Measurements from ENCODE around the gene CORO2B. TPM values are rescaled to one million over a fixed set of nuclear protein-coding genes. Genes with fewer than 3 reads are reported as not detected.

Gene CORO2B, protein sequence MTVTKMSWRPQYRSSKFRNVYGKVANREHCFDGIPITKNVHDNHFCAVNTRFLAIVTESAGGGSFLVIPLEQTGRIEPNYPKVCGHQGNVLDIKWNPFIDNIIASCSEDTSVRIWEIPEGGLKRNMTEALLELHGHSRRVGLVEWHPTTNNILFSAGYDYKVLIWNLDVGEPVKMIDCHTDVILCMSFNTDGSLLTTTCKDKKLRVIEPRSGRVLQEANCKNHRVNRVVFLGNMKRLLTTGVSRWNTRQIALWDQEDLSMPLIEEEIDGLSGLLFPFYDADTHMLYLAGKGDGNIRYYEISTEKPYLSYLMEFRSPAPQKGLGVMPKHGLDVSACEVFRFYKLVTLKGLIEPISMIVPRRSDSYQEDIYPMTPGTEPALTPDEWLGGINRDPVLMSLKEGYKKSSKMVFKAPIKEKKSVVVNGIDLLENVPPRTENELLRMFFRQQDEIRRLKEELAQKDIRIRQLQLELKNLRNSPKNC
- 1.0 TPM in 1 of 2 replicates, not detected in the other for total RNA-seq (2014; rRNA removed; shearing (Covaris generic))

DNA sequence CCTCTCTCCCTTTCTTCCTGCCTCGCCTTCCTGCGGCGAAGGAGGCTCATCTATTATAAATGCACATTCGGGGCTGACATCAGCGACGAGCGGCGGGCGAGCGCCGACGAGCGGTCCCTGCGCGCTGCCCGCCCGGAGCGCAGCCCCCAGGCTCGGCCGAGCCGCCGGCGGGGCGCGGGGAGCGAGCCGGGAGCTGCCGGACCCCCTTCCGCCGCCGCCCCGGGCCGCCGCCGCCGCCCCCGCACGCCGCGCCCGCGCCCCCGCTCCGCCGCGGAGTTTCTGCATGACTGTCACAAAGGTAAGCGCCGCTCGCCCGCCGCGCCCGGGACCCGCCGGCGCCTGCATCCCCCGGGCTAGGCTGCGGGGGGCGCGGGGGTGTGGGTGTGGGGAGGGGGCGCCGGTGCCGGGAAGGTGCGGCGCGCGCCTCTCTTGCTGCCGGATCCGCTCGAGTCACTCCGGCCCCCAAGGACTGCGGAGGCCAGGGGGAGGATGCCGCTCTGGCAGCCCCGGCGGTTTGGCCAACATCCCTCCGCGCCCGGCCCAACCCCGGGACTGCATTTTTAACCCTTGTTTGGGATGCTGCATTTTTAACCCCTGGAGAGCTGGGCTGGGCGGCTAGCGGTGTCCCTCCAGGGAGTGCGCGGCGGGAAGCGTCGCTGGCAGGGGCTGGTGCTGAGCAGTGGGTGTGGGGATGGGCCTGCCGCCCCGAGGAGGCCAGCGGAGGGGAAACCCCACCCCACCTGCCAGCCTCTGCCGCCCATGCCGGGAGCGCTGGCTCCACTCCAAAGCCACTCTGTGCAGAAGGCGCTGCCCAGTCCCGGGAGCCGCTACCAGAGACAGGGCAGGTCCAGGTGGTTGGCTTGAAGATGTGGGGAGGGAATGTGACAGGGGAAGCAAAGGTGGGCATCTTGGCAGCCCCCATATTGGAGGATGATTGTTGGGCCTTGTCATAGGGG is at the start of gene CORO2B:
CORO2B (plus strand) TSS at position 14 of the 956 bp plus-strand sequence; CDS start at position 284, 270 bp downstream.
- peak; percentile 78 for DNase-seq (ENCODE audit: low spot score)
- in situ Hi-C loops (cut with HindIII; ENCODE audit: low sequenced_read_pairs), result no loop called here

DNA sequence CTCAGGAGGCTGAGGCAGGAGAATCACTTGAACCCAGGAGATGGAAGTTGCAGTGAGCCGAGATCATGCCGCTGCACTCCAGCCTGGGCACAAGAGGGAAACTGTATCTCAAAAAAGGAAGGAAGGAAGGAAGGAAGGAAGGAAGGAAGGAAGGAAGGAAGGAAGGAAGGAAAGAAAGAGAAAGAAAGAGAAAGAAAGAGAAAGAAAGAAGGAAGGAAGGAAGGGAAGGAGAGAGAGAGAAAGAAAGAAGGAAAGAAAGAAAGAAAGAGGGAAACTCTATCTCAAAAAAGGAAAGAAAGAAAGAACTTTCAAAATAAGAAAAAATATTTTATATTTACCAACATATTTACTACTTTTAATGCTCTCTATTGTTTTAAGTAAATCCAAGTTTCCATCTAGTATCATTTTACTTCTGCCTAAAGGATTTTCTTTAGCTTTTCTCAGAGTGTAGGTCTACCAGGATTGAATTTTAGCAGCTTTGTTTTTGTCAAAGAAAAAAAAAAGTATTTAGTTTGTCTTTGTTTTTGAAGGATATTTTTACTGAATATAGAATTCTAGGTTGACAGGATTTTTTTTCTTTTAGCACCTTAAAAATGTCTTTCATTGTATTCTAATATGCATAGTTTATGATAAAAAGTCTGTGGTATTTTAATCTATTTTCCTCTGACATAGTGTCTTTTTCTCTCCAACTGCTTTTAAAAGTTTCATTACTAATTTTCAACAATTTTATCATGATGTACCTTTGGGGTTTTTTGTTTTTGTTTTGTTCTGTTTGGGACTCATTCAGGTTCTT is 47.2 kb upstream of the CORO2B start:
- DNase-seq (ENCODE audit: low spot score), result no peak
- in situ Hi-C loops (cut with HindIII; ENCODE audit: low sequenced_read_pairs), result no loop called here

DNA sequence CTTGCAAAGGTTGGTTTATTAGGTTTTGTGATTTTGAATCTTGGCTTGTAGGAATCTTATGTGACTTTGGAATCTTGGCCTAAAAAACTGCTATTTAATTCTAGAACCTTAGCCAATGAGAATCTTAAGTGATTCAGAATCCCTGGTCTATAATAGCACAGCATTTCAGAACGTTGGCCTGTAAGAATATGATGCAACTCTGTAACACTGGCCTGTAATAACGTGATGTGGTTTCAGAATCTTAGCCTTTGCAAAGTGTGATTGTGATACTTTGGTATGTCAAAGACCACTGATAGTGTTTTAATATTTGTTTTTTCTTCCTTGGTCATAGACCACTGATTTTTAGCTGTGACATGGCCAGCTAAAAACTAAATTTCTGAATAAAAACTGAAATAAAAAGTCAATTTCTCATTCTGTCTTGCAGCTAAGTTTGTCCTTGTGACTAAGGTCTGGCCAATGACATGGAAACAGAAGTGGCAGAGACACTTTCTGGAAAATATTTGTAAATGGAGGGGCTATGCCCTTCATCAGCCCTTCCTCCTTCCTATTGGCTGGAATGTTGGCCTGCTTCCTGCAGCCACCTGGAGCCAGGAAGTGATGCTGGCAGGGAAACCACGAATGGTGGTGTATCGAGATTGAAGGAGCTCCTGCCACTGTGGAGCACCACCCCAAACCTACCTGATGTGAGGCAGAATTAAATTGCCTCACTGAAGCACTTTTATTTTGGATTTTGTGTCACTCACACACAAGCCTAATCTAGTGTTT is 42.3 kb upstream of the CORO2B start:
- in situ Hi-C loops (cut with HindIII; ENCODE audit: low sequenced_read_pairs), result no loop called here
- DNase-seq (ENCODE audit: low spot score), result no peak

DNA sequence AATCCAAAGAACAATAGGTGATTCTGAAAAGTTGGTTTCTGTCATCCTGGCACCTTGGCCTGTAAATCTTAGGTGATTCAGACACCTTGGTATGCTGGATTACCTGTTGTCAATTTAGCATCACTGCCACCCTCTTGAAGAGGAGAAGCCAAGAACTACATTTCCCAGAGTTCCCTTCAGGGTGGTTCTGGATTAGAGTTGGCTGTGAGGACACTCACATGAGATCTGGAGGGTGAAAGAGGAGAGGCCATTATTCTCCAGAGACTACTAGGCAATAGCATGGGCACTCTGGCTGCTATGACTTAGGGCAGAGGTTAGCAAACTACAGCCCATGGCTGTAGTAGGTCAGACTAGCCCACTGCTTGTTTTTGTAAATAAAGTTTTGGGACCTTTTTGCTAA is 41.7 kb upstream of the CORO2B start:
- no peak for DNase-seq (ENCODE audit: low spot score)
- in situ Hi-C loops (cut with HindIII; ENCODE audit: low sequenced_read_pairs), result no loop called here

DNA sequence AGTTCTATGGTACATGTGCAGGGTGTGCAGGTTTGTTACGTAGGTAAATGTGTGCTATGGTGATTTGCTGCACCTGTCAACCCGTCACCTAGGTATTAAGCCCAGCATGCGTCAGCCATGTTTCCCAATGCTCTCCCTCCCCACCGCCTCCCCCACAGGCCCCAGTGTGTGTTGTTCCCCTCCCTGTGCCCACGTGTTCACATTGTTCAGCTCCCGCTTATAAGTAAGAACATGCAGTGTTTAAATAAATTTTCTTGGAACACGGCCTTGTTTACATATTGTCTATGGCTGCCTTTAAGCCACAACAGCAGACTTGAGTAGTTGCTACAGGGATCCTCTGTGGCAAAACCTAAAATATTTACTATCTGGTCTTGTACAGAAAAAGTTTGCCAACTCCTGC is 41.3 kb upstream of the CORO2B start:
- no peak for DNase-seq (ENCODE audit: low spot score)
- in situ Hi-C loops (cut with HindIII; ENCODE audit: low sequenced_read_pairs), result no loop called here

DNA sequence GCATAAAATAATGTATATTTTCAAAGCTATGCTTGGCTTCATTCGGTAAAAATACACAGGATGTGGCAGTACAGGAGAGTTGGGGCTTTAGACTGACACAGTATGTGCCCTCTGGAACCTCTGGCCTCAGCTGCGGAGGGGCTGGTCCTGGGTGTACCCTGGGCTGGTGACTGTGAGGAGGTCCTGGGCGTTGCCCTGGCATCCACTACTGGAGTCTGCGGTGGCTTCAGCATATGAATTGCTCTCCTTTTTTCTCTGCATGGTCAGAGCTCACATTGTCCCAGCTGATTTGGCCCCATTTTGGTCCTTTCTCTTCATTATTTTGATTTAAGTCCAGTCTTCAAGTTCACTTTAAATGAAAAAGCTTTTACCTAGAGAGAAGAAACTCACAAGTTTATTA is 40.5 kb upstream of the CORO2B start:
- in situ Hi-C loops (cut with HindIII; ENCODE audit: low sequenced_read_pairs), result no loop called here
- no peak for DNase-seq (ENCODE audit: low spot score)

DNA sequence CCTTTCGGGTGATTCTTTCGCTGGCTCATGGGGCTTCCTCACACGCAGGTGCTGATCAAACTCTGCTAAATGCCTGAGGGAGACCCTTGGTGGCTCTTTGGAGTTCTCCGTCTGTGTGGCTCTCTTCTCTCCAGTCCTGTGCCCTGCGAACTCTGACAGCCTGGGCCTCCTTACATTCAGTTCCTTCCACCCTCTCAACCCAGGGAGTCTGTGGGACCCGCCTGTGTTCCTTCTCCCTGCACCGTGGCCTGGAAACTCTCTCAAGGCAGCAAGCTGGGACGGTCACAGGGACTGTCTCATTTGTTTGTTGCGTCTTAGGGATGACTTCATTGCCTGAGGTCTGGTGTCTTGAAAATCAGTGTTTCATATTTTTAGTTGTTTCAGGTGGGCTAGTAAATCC is 37.0 kb upstream of the CORO2B start:
- in situ Hi-C loops (cut with HindIII; ENCODE audit: low sequenced_read_pairs), result no loop called here

DNA sequence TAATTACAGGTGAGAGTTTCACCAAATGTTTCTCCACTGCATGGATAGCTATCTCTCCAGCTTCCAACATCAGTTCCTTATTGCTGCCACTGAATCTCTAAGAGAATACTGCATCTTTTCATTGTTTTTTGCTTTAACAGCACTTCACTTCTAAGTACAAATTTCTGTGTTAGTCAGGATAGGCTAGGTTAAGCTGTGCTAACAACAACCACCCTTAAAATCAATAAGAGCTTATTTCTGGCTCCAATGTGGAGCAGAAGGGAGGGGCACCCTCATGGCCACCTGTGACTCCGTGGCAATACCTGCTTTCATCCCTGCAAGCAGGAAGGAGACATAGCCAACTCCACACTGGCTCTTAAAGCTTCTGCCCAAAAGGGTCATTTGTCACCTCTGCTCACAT is 36.4 kb upstream of the CORO2B start:
- in situ Hi-C loops (cut with HindIII; ENCODE audit: low sequenced_read_pairs), result no loop called here
- no peak for DNase-seq (ENCODE audit: low spot score)

More for the DNA sequence above, 37.0 kb upstream of the CORO2B start:
- DNase-seq (ENCODE audit: low spot score), result no peak

DNA sequence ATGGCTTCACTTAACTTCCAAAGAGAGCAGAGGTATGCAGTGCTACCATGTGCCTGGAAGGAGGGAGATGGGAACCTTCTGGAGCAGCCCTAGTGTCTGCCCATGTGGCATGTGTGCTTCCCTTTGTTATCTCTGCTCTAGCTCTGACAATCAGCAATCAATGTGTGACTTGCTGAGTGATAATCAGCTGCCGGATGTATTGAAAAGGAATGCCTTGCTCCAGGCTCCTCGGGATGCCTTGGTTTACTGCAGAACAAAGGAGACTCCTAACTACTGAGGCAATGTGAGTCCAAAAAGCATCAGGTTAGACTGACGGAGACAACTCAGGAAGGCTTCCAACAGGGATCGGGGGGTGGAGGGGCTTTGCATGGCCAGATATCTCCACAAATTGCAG is 36.0 kb upstream of the CORO2B start:
- in situ Hi-C loops (cut with HindIII; ENCODE audit: low sequenced_read_pairs), result no loop called here
- no peak for DNase-seq (ENCODE audit: low spot score)

DNA sequence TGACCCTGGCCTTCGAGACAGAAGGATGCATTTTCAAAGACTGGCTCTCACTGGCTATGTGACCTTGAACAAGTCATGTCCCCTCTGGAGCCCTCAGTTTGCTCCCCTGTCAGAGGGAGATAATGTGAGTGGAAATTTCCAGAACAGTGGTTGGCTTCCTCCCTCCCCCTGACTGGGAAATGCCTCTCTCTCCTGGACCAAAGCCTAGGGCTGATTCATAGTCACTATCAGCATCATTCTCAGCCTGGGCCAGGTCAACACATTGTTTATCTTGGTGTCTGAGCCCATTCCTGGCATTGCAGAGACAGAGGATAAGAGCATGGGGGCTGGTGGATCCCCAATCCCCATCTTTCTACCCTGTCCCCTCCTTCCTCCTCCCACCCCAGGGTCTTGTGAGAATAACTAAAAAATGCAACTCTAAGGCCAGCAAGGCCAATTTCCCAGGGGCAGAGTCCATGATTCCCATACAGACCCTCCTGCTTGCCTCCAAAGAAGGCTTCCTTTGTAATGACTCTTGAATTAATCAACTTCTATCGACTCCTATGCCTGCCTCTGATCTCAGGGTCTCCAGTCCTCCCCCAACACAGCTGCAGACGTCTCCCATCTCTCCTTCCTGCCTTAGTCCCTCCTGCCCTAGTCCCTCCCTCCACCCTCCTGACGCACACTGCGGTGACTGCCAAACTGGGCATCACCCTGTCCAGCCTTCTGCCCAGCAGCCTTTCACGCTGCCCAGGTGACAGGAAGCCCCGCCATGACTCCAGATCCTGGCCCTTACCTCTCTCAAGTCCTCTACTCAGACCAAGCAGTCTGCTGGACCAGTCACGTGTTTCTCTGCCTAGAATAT is 35.4 kb upstream of the CORO2B start:
- in situ Hi-C loops (cut with HindIII; ENCODE audit: low sequenced_read_pairs), result no loop called here
- peak; percentile 71 for DNase-seq (ENCODE audit: low spot score)

DNA sequence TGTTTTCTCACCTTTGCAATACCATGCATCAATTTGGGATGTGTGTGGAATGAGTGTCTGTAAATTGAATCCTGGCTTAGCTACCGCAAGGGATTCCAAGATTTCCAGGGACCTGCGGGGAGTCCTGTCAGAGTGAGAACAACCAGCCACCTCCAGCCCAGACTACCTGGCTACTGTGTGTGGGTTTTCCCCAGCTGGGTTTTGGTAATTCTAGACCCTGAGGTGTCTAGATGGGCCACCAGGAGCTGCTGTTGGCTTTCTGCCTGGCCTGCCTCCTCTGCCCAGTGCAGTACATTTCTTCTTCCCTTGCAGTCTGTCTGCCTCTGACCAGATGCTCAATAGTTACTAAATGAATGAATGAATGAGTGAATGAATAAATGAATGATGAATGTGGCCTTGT is 32.5 kb upstream of the CORO2B start:
- DNase-seq (ENCODE audit: low spot score), result no peak
- in situ Hi-C loops (cut with HindIII; ENCODE audit: low sequenced_read_pairs), result no loop called here

DNA sequence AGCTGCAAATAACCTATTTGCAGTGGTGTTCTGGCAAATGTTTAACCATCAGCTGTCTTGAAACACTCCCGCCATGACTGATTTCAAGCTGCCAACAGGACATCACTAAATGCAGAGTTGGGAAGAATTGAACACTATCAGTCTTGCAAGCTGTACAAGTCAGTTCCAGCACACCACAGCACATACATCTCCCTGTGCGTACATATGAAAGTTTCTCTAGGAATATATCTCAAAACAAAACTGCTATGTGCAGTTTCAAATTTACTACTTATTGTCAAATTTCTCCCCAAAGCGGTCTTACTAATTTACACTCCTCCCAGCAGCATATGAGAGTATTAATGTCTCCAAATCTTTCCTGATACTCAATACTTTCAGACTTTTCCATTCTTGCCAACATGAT is 30.4 kb upstream of the CORO2B start:
- DNase-seq (ENCODE audit: low spot score), result no peak
- in situ Hi-C loops (cut with HindIII; ENCODE audit: low sequenced_read_pairs), result no loop called here

DNA sequence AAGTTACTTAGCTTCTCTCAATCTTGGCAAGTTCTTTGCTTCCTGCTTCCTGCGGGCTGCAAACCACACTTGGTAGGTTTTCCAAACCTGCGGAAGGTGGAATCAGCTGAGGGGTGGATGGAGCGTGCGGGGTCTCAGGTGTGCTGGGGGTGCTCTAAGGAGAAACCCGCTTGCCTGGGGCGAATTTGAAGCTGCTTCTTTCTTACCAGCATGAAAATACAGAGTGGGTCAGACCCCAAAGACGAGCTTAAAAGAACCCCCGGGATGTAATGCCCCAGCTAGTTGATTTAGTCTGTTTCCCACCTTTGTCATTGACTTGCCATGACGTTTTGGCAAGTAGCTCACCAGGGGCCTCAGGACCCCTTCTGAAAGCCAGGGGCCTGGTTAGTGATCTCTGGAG is 28.8 kb upstream of the CORO2B start:
- no peak for DNase-seq (ENCODE audit: low spot score)
- in situ Hi-C loops (cut with HindIII; ENCODE audit: low sequenced_read_pairs), result no loop called here

DNA sequence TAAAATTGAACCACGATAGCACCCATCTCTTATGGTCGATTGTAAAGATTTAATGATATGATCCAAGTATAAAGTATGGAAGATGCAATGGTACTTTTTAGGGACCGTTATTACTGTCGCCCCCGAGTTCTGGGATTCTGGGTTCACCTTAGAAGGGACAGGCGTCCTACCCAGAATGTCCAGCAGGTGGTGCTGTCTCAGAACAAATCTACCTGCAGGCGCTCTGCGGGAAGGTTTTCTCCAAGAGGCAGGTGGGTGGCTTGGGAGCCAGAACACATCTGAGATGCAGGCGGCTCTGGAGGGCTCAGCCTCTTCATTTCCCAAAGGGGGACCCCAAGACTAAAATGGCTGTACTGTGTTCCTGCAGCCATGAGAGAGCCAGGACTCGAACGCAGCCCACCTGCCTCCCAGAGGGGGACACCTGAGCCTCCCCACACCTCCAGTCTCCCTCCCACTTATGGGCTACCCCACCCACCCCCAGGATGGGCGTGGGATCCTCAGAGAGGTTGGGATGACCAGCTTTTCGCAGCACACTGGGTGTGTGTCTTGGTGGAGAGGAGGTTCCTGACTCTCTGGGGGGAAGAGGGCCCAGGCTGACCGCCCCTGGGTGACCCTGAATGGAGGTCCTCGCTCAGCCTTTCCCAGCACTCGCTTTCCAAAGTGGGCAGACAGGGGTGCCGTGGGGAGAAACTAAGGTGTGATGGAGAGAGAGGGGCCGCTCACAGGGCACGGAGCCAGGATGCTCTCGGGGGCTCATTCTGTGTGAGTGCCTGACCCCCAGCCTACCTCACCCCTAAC is 28.1 kb upstream of the CORO2B start:
- DNase-seq (ENCODE audit: low spot score), result peak; percentile 84
- in situ Hi-C loops (cut with HindIII; ENCODE audit: low sequenced_read_pairs), result no loop called here

DNA sequence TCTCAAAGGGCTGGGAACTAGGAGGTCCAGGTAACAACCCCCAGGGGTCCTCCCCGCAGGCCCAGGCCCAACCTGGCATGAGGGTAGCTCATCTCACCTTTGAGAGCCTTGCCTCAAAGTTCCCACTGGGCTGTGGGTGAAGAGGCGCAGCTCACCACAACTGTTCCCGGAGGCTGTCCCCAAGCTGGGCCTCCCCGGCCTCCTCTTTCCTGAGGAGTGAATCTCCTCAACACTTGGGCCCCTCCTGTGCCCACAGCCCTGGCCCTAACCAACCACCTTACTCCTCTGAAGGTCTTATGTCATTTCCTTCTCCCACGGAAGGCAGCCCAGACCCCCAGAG is 27.5 kb upstream of the CORO2B start:
- no peak for DNase-seq (ENCODE audit: low spot score)
- in situ Hi-C loops (cut with HindIII; ENCODE audit: low sequenced_read_pairs), result no loop called here

DNA sequence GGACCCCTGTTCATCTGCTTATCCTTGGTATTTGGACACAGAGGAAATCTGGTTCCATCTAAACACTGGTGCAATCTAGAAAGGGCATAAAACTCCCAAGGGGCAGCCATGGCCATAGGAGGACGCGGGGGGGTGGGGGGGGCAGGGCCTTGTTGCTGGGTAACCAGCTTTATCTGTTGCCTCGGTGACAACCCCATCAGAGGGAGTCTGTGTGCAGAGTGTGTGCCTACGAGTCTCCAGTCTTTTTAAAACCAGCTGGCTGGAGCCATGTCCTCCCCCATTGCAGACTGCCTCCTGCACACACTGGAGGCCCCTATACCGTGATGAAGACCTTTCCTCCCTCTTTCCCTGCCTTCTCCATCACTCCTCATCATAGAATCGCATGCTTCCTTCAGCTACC is 26.4 kb upstream of the CORO2B start:
- in situ Hi-C loops (cut with HindIII; ENCODE audit: low sequenced_read_pairs), result no loop called here
- no peak for DNase-seq (ENCODE audit: low spot score)

DNA sequence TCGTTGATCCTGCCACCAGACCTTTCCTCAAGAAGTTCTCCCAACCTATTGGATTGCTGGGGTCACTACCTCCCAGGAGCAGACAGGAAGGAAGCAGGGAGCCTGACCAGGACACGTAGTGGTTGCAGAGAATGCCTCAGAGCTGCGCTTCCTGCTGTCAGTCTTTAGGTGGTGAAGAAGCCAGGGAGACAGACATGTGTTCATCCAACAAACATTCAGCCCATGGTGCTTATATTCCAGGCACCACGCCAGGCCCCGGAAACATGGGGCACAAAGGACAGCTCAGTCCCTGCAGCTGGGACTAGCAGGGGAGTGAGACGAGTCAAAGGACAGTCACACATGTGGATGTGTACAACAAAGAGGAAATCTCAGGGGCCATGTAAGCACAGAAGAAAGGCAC is 26.0 kb upstream of the CORO2B start:
- in situ Hi-C loops (cut with HindIII; ENCODE audit: low sequenced_read_pairs), result no loop called here
- no peak for DNase-seq (ENCODE audit: low spot score)
